Stimulated activated CD8-positive, alpha-beta memory T cell treated with anti-CD3 and anti-CD28 coated beads, Interleukin-7, amount 100 ng/mL, for 4 hours (primary cell): ENCODE results near the gene NCAPD2.

ENCODE experiments used
- DNase-seq, 2 donors: peaks; one replicate each; pipeline ENCODE4 v3.0.0-alpha.2; 2020; ENCODE audit warnings: low read depth in 2 of 2

NCAPD2 gene

GRCh38 chr12:6534945-6535696 lies 41.2 kb downstream of the NCAPD2 start:
- peak; percentile 54 to 71 for DNase-seq

- DNase-seq, result no peak
Observed at GRCh38 chr12:6535697-6535946, 41.7 kb downstream of the NCAPD2 start.

GRCh38 chr12:6535960-6536847 lies 42.3 kb downstream of the NCAPD2 start:
- no peak for DNase-seq

GRCh38 chr12:6536894-6537579 lies 43.1 kb downstream of the NCAPD2 start:
- no peak for DNase-seq

- peak; percentile 72 to 76 for DNase-seq
Observed at GRCh38 chr12:6537580-6538419, 43.9 kb downstream of the NCAPD2 start.

GRCh38 chr12:6538420-6539313 lies 44.8 kb downstream of the NCAPD2 start:
- no peak for DNase-seq

- no peak for DNase-seq
Observed at GRCh38 chr12:6539314-6539682, 45.4 kb downstream of the NCAPD2 start.

- no peak for DNase-seq
Observed at GRCh38 chr12:6539707-6540134, 45.8 kb downstream of the NCAPD2 start.

GRCh38 chr12:6540181-6540877 lies 46.4 kb downstream of the NCAPD2 start:
- no peak for DNase-seq

- DNase-seq, result no peak
Observed at GRCh38 chr12:6541371-6542165, 47.7 kb downstream of the NCAPD2 start.

GRCh38 chr12:6542209-6543009 lies 48.5 kb downstream of the NCAPD2 start:
- DNase-seq, result no peak

- DNase-seq, result no peak
Observed at GRCh38 chr12:6546016-6546415, 52.1 kb downstream of the NCAPD2 start.

GRCh38 chr12:6547566-6547965 lies 53.7 kb downstream of the NCAPD2 start:
- no peak for DNase-seq

GRCh38 chr12:6547987-6548386 lies 54.1 kb downstream of the NCAPD2 start:
- DNase-seq, result no peak

- DNase-seq, result no peak
Observed at GRCh38 chr12:6548556-6548955, 54.7 kb downstream of the NCAPD2 start.

GRCh38 chr12:6548966-6549683 lies 55.2 kb downstream of the NCAPD2 start:
- no peak for DNase-seq

GRCh38 chr12:6549684-6550151 lies 55.8 kb downstream of the NCAPD2 start:
- DNase-seq, result no peak
